Activated CD8-positive, alpha-beta memory T cell treated with anti-CD3 and anti-CD28 coated beads, Interleukin-2, amount 50 U/mL, for 1 hour (primary cell): ENCODE data around the gene STK36.
"Not testable (repeated sequence)": the region's sequence is repeated elsewhere in the genome, so short reads cannot be mapped to it uniquely, and the experiment has no call there.

Experiments used
- DNase-seq: peaks from one replicate; pipeline ENCODE4 v3.0.0-alpha.2; 2020; ENCODE audit errors: extremely low read depth

STK36 gene

DNA sequence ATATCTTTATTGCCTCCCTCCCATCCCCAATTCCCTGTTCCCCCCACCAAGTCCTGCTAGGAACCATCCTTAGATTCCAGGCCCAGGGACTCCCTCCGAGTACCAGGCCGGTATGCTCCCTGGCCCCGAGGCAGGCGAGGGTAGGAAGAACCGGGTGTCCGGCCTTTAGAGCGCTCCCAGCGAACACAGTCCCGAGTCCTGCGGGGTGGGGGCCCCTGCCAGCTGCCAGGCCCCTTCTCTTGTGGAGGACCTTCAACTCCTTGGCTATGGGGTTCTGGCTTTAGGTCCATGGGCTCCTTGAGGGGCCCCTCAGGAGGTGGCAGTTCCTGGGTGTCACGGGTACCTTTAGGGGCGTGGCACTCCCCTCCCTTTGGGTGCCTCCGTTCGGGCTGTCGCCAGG lies 8.0 kb upstream of the STK36 start:
- DNase-seq, result no peak

DNA sequence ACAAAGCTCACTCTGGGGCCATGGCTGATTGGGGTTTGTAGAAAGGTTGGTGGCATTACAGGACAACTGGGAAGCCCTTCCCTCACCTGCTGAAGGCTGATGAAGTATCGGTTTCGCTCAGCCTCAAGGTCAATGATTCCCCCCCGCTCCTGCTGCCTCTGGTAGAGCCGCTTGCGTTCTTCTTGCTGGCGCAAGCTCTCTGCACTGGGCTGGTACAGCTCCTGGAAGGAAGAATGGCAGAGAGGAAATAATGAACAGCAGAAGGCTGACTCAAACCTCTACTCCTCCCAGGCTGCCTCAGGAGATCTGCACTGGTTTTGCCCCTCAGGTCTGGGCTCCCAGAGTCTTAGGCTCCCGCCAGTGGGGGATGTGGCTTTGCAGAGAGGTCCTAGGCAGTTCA lies 7.2 kb upstream of the STK36 start:
- no peak for DNase-seq

DNA sequence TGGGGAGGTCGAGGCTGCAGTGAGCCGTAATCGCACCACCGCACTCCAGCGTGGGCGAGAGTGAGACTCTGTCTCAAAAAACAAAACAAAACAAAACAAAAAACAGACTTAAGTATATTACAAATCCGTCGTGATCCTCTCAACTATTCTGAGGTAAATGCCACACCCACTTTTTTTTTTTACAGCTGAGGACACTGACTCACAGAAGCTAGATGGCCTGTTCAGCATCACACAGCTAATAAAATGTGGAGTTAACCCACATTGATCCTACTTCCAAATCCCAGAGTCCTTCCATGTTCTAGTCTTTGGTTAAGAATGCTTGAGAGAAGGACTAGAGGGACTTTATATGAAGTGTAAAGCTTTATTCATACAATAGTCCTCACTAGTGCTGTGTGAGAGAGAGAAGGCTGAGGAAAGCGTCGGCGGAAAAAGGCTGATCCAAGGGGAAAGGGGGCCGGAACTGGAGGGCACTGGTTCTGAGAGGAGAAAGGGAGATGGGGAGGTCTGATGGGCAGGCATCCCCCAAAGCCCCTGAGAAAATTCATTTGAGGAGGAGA lies 711 bp upstream of the STK36 start:
- DNase-seq, result no peak

DNA sequence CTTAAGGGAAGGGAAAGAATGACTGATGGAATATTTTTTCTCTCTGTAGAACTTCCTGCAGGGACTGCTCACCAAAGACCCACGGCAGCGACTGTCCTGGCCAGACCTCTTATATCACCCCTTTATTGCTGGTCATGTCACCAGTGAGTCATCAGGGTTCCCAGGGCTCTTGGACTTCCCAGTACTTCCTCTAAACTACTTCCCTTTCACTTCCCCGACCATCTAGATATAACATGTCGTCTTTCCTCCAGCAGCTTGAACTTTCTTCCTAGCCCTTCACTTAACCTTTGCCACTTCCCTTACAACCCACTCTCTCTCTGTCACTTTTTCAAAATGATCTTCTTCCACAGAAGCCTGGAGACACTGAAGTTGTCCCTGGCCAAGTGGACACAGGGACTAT lies 7.2 kb downstream of the STK36 start:
- DNase-seq, result no peak

DNA sequence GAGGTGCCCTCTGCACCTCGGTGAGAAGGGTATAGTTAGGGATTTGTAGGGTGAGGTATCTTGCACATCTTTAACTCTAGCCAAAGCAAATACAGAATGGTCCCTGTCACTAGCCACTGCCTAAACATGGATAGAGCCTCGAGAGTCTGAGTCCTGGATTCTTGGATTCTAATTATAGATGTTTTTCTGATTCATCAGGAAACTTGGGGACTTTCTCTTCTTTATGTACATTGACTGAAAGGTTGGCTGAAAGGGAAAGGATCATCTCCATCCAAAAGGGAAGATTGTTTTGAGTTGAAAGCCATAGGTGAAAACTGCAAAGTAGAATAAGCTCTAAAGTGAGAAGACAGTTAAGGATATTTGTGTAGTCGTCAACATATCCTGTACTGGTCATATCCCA lies 8.2 kb downstream of the STK36 start:
- DNase-seq, result no peak

DNA sequence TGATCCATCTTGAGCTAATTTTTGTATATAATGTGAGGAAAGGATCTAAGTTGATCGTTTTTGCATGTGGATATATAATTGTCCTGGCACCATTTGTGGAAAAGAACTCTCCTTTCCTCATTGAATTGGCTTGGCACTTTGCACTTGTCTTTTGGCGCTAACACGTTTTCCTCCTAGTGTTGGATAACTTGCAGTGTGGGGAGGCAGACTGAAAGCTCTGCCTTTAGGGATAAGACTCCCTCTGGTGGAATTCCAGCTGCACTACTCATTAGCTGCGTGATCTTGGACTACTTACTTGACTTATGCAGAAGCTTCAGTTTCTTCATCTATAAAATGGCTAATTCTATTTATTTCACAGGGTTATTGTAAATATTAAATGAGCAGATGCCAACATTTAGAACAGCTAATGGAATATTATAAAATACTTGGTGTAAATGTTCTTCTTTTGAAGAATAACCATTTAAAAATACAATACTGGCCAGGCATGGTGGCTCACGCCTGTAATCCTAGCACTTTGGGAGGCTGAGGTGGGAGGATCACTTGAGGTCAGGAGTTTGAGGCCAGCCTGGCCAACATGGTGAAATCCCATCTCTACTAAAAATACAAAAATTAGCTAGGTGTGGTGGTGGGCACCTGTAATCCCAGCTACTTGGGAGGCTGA lies 15.6 kb downstream of the STK36 start:
- not testable (repeated sequence) for DNase-seq

DNA sequence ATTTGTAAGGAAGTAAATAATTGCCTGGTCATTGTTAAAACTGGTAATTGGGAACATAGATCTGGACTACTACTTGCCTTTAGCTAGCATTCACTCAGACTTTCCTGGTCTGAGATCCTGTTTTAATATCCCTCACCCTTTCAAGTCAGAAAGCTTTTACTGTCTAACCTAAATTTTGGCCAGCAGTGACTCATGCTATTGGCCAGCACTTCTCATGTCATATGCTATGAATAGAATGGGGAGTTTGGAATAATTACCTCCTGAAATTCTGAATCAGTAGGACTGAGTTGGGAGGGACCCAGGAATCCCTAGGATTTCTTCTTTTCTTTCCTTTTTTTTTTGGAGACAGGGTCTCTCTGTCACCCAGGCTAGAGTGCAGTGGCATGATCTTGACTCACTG lies 19.3 kb downstream of the STK36 start:
- DNase-seq, result no peak

DNA sequence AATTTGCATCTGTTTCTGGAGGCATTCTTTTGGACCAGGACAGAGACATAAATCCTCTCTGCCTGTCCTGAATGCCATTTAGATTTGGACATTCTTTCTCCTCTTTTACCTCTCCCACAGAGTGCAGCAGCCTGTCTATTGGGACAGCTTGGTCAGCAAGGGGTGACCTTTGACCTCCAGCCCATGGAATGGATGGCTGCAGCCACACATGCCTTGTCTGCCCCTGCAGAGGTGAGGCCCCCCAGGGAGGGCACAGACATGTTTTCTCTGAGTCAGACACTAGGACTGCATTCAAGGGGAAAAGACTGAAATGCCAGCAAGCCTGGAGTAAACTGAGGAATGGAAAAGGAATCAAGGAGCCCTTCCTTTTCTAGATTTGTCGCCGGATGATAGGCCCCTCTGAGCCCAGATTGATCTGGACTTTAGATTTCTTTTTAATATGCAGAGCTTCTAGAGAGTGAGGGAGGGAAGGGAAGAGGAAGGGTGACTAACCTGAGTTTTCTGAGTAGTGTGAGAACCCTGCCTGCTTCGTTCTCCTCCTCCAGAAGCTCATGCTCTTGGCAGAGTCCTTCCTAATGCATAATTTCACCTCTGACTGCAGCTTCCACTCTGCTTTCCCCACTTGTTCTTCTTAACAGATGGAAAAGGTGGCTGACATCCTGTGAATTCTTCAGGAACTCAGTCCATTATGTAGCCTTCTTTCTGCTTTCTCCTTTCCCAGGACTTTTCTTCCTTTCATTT lies 22.7 kb downstream of the STK36 start:
- DNase-seq, result no peak

DNA sequence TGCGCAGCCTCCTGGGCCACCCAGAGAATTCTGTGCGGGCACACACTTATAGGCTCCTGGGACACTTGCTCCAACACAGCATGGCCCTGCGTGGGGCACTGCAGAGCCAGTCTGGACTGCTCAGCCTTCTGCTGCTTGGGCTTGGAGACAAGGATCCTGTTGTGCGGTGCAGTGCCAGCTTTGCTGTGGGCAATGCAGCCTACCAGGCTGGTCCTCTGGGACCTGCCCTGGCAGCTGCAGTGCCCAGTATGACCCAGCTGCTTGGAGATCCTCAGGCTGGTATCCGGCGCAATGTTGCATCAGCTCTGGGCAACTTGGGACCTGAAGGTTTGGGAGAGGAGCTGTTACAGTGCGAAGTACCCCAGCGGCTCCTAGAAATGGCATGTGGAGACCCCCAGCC lies 27.0 kb downstream of the STK36 start:
- DNase-seq, result no peak

DNA sequence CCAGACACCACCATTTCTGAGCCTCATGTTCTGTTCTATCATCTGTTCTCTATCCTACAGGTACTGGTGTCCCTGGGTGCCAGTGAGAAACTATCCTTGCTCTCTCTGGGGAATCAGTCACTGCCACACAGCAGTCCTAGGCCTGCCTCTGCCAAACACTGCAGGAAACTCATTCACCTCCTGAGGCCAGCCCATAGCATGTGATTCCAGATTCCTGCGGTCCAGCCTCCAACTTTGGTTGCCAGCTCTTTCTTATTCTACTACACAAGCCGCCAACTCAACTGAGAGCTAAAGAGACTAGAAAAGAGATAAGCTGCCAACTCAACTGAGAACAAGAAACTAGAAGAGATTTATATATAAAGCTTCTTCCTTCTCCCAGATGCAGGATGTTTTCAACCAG lies 29.9 kb downstream of the STK36 start:
- no peak for DNase-seq

DNA sequence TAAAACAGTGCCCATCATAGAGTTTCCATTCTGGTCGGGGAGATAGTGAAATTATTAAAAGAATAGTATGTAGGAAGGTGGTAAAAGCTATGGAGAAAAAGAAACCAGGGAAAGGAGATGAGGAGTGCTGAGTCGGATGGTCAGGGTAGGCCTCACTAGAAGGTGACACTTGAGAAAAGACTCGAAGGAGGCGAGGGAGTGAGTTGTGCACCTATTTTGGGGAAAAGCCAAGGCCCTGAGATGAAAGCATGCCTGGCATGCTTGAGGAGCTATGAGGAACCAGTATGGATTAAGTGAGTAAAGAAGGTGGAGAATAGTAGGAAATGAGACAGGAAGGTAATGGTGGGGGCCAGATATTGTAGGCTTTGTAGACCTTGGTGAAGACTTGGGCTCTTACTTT lies 31.5 kb downstream of the STK36 start:
- no peak for DNase-seq

DNA sequence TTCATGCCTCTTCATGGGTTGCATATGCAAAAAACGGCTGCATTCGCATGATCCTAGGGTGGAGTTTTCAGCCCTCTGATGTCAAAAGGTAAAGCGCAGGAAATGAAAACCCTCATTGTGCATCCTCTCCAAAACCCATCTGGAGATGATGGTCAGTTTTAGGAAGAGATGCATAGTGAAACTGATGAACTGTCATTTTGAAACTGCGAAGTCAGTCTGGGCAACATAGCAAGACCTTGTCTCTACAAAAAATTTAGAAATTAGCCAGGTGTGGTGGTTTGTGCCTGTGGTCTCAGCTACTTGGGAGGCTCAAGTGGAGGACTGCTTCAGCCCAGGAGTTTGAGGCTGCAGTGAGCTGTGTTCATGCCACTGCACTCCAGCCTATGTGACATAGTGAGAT lies 36.2 kb downstream of the STK36 start:
- DNase-seq, result no peak

DNA sequence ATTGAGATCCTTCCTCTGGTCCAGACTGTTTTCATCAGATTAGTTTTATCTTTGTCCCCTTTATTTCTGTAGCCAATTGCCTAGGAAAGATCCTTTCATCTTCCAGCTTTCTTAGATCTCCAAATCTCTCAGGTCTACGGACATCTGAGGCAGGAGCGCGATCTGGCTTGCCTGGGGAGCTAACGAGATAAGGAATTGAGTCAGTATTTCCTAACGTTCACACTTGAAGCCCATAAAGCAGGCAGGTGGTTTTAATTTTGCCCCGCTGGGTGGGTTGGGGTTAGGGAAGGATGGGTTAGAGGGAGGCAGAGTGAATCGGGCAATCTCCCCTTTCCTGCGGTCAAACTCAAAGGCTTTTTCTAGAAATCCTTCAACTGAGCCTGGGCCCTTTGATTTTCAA lies 38.0 kb downstream of the STK36 start:
- no peak for DNase-seq

DNA sequence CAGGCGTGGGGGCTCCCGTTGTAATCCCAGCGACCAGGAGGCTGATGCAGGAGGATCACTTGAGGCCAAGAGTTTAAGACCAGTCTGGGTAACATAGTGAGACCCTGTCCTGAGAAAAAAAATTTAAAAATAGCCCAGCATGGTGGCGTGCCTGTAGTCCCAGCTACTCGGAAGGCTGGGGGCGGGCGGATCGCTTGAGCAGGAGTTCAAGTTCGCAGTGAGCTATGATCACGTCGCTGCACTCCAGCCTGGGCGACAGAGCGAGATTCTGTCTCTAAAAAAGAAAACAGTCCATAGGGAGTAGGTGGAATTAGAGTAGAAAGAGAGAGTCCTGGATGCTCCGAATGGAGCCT lies 38.4 kb downstream of the STK36 start:
- no peak for DNase-seq

DNA sequence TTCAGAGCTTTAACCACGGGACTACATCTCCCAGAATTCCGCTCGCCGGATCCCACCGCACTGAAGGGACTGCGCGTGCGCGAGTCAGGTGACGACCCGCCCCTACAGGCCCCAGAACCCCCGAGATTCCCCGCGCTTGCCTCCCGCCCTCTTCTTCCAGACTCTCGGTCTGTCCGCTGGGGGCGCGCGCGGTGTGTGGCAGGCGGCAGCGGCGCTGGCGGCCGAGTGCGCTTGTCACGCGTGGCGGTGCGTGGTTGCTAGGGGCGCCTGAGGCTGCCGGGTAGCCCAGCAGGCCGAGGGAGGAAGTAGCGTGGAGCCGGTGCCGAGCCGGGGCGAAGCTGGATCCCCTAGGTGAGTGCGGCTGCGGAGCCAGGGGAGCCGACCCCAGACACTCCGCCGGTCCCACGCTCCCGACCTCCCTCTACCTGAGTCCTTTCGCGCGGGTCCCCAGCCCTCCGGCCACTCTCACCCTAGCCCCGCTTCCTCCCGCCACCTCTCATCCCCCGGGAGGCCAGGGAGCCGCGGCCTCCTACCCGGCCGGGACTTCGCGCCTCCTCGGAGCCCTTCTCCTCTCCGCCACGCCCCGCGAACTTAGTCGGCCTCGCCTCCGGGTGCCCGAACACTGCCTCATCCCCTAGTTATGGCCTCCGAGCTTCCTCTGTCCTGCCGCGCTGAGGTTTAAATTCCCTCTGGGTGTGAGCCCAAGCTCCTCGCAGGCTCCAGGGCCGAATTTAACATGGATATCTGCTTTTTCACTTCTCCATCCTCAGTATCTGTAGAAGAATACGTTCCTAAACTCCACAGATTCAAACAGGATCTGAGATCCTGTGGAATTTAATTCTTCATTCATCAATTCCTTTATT lies 39.0 kb downstream of the STK36 start, which contains the start of gene TTLL4:
Gene TTLL4 (plus strand): TSS at position 149 of the 863 bp plus-strand sequence. CDS start 26,842 bp downstream, outside the sequence.
- peak; percentile 95 for DNase-seq

DNA sequence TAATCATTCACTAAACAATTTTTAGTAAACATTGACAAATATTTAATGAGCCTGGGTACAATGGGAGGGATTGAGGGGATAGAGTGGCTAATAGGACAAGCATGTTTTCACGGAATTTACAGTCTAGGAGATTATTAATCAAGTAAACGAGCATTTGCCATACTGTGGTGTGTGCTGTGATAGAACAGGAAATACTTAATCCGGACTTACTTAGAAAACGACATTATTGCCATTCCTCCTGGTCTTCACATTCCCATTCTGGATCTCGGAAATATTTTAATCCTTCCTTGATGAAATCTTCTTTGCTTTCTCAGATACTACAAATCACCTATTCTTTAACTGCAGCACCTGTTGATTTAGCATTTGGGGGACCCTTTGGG lies 39.7 kb downstream of the STK36 start:
- DNase-seq, result no peak

DNA sequence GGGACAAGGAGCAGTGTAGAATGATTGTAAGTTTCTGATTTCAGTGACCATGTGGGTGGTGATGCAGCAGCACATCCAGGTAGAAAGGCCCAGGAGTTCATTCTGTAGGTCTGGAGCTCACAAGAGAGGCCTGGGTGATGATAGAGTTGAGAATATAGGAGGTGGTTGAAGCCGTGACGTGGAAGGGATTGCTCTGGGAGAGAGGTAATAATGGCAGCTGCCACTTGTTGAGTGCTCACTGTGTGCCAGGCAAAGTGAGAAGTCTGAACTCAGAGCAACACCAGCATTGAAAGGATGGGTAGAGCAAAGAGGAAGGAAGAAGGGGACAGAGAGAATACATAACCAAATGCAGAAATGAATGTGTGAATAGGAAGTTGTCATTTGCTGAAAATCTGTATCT lies 42.0 kb downstream of the STK36 start:
- DNase-seq, result no peak

DNA sequence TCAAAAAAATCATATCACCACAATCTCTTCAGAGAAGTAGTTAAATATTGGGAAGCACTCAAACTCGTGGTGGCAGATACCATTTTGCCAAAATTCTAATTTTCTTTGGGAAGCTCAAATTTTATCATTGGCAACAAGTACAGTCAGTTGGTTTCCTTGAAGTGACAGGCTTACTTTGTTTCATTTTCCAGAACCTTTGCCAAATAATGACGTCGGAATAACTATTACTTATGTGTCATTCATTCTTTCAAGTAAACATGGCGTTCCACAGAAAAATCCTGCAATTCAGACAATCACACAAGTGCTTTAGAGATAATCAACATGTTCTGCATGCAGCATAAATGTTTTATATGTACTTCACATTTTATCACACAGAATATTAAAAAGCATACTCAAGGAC lies 44.2 kb downstream of the STK36 start:
- DNase-seq, result no peak

DNA sequence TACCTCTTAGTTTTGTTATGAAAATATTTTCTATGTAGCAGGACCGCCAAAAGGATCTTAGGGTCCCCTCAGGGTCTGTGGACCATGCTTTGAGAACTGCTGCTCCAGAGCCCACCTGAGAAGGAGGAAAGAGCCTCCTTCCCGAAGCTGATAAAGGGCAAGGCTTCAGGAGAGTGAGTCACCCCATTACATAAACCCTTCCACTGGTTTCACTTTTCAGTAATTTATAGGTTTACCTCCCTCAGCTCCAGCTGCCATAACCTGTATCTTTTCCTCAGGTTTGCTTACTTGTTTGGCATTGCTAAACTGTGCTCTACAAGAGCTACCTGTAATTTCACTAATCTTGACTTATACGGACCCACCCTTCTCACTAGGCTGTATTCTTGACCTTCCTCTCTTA lies 45.4 kb downstream of the STK36 start:
- DNase-seq, result no peak

DNA sequence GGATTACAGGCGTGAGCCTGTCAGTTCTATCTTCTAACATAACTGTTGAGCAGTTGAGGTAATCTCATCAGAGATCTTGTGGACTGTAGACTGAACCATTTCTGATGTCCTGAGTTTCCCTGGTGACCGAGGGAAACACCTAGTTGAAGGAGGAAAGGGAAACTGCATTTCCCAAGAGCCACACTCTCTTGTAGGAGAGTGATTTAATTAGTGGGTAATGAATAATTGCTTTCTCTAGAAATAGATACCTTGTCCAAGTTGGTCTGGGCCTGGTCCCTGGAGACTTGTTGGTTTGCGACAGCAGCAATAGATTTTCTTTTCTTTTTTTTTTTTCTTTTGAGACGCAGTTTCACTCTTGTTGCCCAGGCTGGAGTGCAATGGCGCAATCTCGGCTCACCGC lies 46.2 kb downstream of the STK36 start:
- no peak for DNase-seq

DNA sequence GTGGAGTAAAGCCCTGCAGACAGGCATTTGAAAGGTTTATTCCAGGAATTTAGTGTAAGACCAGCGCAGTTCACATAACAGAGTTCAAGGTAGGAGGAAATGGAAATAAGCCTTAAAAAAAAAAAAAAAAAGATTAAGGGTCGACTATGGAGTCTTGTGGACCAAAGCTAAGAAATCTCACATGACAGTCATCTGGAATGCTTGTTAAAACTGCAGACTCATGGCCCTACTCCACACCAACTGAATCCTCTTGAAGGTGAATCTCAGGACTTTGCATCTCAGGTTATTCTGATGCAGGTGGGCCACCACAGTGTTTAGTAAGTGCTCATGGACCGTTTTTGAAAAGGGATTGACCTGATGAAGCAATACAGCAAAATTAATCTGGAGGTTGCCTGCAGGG lies 47.6 kb downstream of the STK36 start:
- DNase-seq, result no peak
